Endothelial cell (in vitro differentiated cells): ENCODE measurements around the gene CRMP1. TPM values are rescaled to one million over a fixed set of nuclear protein-coding genes. Genes with fewer than 3 reads are reported as not detected.

Experiments used
- DNase-seq: peaks from one replicate; pipeline ENCODE4 v3.0.0; 2021; ENCODE audit warnings: low spot score
- H3K27ac Mint-ChIP-seq: one replicate; pipeline ENCODE4 v1.8.0; 2021; ENCODE audit warnings: mixed read lengths, inconsistent platforms; ENCODE audit not compliant: unreplicated experiment
- H3K27me3 Mint-ChIP-seq: one replicate; pipeline ENCODE4 v1.8.0; 2021; ENCODE audit warnings: mild to moderate bottlenecking, moderate library complexity, mixed read lengths, inconsistent platforms; ENCODE audit not compliant: unreplicated experiment
- H3K36me3 Mint-ChIP-seq: one replicate; pipeline ENCODE4 v1.8.0; 2021; ENCODE audit warnings: mild to moderate bottlenecking, low read depth, mixed read lengths, inconsistent platforms; ENCODE audit not compliant: unreplicated experiment
- H3K4me1 Mint-ChIP-seq: one replicate; pipeline ENCODE4 v1.8.0; 2021; ENCODE audit warnings: mild to moderate bottlenecking, mixed read lengths, inconsistent platforms; ENCODE audit not compliant: unreplicated experiment
- H3K4me3 Mint-ChIP-seq: one replicate; pipeline ENCODE4 v1.8.0; 2021; ENCODE audit warnings: mild to moderate bottlenecking, mixed read lengths, inconsistent platforms; ENCODE audit not compliant: unreplicated experiment
- H3K9me3 Mint-ChIP-seq: one replicate; pipeline ENCODE4 v1.8.0; 2021; ENCODE audit warnings: mixed read lengths, inconsistent platforms; ENCODE audit not compliant: unreplicated experiment
- total RNA-seq: library from RNA; stranded (reverse); fragmentation: NEBNext Ultra II Directional; extraction: Animal tissue kit (Norgen Biotek cat#: 25700); gene quantifications from one replicate; pipeline ENCODE4 v1.2.1, GENCODE V29; 2021; ENCODE audit not compliant: unreplicated experiment
- TF ChIP-seq, protein P1 (sequence below): fragments of 200-600 bp; sonication (generic); IDR thresholded peaks from one replicate; pipeline ENCODE4 v1.5.0; 2021; ENCODE audit warnings: antibody characterized with exemption; ENCODE audit not compliant: unreplicated experiment

CRMP1 gene
- total RNA-seq, 1 donor from 2014 or later, result 71.2 TPM

DNA sequence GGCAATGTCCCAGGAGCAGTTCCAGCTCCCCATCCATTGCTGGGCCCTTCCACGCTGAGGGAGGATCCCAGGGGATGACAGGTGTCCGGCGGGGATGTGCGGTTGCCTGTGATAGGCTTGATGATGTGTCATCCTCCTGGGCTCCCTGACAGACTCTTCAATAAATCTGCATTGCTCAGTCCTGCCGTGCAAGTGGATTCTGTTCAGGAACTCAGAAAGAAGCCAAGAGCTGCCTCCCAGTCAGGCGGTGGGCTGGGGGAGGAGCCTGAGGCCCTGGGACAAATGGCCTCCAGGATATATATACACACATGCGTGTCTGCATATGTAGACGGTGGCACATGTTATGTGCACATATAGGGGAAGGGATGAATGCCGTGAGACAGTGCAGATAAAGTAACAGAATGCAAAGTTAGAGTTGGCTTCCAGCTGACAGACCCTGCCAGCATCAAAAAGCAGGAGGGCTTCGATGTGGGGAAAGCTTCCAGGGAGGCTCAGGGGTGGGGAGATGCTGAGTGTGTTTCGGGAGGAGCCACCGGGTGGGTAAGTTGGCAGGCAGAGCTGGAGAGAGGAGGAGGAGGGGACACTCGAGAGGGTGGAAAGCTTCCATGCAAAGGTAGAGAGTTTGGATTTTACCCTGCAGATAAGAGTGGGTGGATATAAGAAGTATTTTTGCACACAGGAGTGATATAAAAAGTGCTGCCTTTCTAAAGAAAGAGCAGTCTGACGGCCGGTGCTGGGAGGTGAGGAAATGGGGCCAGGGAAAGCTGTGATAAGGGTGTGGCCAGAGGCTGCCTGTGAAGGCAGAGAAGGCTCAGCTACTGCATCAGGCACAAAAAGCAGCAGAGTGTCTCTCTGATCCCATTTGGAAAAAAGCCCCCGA lies 28.5 kb upstream of the CRMP1 start:
- no peak for DNase-seq

DNA sequence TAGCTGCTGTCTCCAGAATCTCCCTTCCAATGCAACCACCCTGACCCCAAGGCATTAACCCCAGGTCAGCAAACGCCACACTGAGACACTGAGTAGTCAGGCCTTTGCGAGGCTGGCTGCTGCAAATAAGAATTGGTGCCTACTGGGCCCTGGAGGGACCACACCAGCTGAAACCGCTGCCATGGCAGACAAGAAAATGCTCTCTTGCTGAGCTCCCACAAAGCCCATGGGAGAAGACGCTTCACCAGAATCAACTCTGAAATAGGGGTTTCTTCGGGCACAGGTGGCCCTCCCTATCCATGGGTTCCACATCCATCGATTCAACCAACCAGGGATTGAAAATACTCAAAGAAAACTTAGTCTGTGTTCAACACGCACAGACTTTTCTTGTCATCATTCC lies 26.7 kb upstream of the CRMP1 start:
- Mint-ChIP-seq H3K27me3 (peaks cover 16% of the 10 kb centered on the region), H3K4me1 (no peaks in the 10 kb centered on the region), H3K27ac (no peak overlapping the region), H3K4me3 (no peak overlapping the region), H3K9me3 (no peaks in the 10 kb centered on the region), H3K36me3 (no peaks in the 10 kb centered on the region)
- DNase-seq, result no peak
- TF ChIP-seq, protein P1, sequence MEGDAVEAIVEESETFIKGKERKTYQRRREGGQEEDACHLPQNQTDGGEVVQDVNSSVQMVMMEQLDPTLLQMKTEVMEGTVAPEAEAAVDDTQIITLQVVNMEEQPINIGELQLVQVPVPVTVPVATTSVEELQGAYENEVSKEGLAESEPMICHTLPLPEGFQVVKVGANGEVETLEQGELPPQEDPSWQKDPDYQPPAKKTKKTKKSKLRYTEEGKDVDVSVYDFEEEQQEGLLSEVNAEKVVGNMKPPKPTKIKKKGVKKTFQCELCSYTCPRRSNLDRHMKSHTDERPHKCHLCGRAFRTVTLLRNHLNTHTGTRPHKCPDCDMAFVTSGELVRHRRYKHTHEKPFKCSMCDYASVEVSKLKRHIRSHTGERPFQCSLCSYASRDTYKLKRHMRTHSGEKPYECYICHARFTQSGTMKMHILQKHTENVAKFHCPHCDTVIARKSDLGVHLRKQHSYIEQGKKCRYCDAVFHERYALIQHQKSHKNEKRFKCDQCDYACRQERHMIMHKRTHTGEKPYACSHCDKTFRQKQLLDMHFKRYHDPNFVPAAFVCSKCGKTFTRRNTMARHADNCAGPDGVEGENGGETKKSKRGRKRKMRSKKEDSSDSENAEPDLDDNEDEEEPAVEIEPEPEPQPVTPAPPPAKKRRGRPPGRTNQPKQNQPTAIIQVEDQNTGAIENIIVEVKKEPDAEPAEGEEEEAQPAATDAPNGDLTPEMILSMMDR, result no peak

More for the DNA sequence above, 28.5 kb upstream of the CRMP1 start:
- TF ChIP-seq, protein P1, result no peak
- Mint-ChIP-seq H3K27me3 (peaks cover 18% of the 10 kb centered on the region), H3K27ac (no peak overlapping the region), H3K4me3 (no peak overlapping the region), H3K36me3 (no peaks in the 10 kb centered on the region), H3K9me3 (no peaks in the 10 kb centered on the region), H3K4me1 (no peaks in the 10 kb centered on the region)

DNA sequence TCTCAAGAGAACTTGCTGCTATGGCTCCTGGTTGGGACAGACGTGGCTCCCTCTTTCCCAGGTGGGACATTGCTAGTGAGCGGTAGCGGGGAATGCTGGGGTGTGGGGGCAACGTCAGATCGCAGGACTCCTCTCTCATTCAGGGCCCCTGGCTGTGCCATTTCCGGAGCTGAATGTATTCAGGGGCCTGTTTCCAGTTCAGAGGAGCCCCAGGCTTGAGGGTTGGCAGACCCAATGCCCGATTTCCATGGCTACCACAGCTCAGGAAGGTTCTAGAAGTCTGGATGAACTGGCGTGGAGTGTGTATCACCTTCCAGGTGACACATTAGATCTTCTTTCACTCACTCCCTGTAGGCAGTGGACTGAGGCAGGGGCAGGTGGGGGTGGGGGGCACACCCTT lies 26.2 kb upstream of the CRMP1 start:
- H3K36me3 Mint-ChIP-seq, result no peaks in the 10 kb centered on the region
- H3K9me3 Mint-ChIP-seq, result no peaks in the 10 kb centered on the region
- H3K27me3 Mint-ChIP-seq, result peaks cover 14% of the 10 kb centered on the region
- no peak overlapping the region for H3K4me3 Mint-ChIP-seq
- TF ChIP-seq, protein P1, result no peak
- H3K27ac Mint-ChIP-seq, result no peak overlapping the region
- H3K4me1 Mint-ChIP-seq, result no peaks in the 10 kb centered on the region
- DNase-seq, result no peak

DNA sequence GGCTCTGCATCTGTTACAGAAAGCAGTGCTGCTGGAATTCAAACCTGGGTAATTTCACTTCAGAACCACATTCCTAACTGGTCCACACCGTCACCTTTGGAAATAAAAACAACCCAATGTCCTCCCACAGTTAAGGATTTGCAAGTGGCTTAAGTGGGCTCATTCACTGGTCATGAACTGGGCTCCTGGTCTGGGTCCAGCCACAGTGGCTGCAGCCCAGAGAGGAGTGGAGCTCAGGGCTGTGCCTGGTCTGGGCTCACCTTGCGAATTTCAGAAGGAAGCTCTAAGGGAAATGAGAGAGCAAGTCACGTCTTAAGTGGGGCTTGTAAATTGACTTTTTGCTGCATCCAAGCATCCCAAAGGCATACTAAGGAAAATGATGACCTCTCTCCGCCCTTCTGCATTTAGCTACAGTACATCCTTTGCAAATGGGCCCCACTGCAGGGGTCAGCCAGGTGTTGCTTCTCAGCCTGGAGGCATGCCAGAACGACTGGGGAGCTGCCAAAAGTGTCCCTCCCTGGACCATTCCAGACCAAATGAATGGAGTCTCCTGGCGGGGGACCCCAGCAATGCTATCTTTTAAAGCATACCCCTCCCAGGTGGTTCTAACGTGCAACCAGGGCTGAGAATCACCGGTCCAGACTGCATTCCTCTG lies 25.6 kb upstream of the CRMP1 start:
- H3K9me3 Mint-ChIP-seq, result no peaks in the 10 kb centered on the region
- no peak overlapping the region for H3K4me3 Mint-ChIP-seq
- TF ChIP-seq, protein P1, result no peak
- peaks cover 14% of the 10 kb centered on the region for H3K27me3 Mint-ChIP-seq
- H3K27ac Mint-ChIP-seq, result no peak overlapping the region
- DNase-seq, result no peak
- no peaks in the 10 kb centered on the region for H3K36me3 Mint-ChIP-seq
- no peaks in the 10 kb centered on the region for H3K4me1 Mint-ChIP-seq

DNA sequence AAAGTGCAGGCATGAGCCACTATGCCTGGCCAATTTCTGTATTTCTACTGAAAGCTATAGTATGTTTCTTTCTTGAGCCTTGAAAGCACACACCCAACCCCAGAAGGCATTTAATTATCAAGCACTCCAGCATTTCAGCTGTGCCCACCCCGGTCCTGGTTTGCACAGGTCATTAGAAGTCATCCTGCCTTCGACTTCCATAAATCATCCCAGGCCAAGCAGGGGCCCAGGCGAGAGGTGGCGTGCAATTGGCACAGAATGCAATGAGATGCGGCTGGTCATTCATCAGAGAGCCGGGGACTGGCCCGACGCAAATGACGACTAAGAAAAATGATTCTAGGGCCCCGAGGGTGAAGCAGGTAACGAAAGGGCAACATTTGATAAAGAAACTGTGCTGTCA lies 24.8 kb upstream of the CRMP1 start:
- no peak overlapping the region for H3K27ac Mint-ChIP-seq
- H3K27me3 Mint-ChIP-seq, result peaks cover 14% of the 10 kb centered on the region
- H3K36me3 Mint-ChIP-seq, result no peaks in the 10 kb centered on the region
- H3K9me3 Mint-ChIP-seq, result no peaks in the 10 kb centered on the region
- no peak overlapping the region for H3K4me3 Mint-ChIP-seq
- no peak for DNase-seq
- TF ChIP-seq, protein P1, result no peak
- H3K4me1 Mint-ChIP-seq, result no peaks in the 10 kb centered on the region
